A549 (cell line): Measurements from ENCODE around the gene PCDHGA5.

Experiments
- BHLHE40 ChIP-seq: IDR thresholded peaks from 2 replicates; pipeline ENCODE4 v1.6.1; 2012; ENCODE audit warnings: low read depth, low read length, inconsistent platforms
- CHD2 ChIP-seq: fragments of 150-350 bp; IDR thresholded peaks from 2 replicates; pipeline ENCODE4 v1.6.1; 2014; ENCODE audit warnings: low read length; ENCODE audit not compliant: partially characterized antibody
- CTCF ChIP-seq: fragments of >200 bp; sonication (Bioruptor Twin); formaldehyde crosslinking; IDR thresholded peaks from 3 replicates; pipeline ENCODE4 v1.5.1; 2016
- GATA3 ChIP-seq: IDR thresholded peaks from 2 replicates; pipeline ENCODE4 v1.6.1; 2012; ENCODE audit warnings: borderline replicate concordance
- MAFK ChIP-seq: fragments of 450-650 bp; IDR thresholded peaks from 2 replicates; pipeline ENCODE4 v1.6.1; 2014; ENCODE audit not compliant: partially characterized antibody
- NR3C1 ChIP-seq: fragments of >200 bp; sonication (Bioruptor Twin); formaldehyde crosslinking; IDR thresholded peaks from 3 replicates; pipeline ENCODE4 v1.6.1; 2017
- PHF8 ChIP-seq: fragments of 200-600 bp; sonication (generic); IDR thresholded peaks from 2 replicates; pipeline ENCODE4 v1.6.1; 2016; ENCODE audit warnings: low read depth, mild to moderate bottlenecking, antibody characterized with exemption, moderate library complexity, borderline replicate concordance
- POLR2A ChIP-seq: IDR thresholded peaks from 2 replicates; pipeline ENCODE4 v1.6.1; 2012; ENCODE audit warnings: mild to moderate bottlenecking, low read length
- RCOR1 ChIP-seq: fragments of 150-350 bp; IDR thresholded peaks from 2 replicates; pipeline ENCODE4 v1.6.1; 2014; ENCODE audit warnings: antibody characterized with exemption, low read length, low read depth
- REST ChIP-seq: fragments of 200-600 bp; sonication (generic); IDR thresholded peaks from 2 replicates; pipeline ENCODE4 v1.6.1; 2016; ENCODE audit warnings: antibody characterized with exemption, mild to moderate bottlenecking, moderate library complexity
- RFX5 ChIP-seq: fragments of 450-650 bp; IDR thresholded peaks from 2 replicates; pipeline ENCODE4 v1.7.1; 2014; ENCODE audit warnings: antibody characterized with exemption, mild to moderate bottlenecking, moderate library complexity
- USF2 ChIP-seq: fragments of 450-650 bp; IDR thresholded peaks from 2 replicates; pipeline ENCODE4 v1.6.1; 2014; ENCODE audit warnings: antibody characterized with exemption
- ZSCAN20 ChIP-seq: fragments of 250-450 bp; sonication (Bioruptor Pico); IDR thresholded peaks from 2 replicates; pipeline ENCODE4 v1.8.0; 2022; ENCODE audit warnings: mild to moderate bottlenecking, moderate library complexity

GRCh38 chr5:141402553-141403243, 38.7 kb downstream of the PCDHGA5 start, which contains the start of gene PCDHGA9:
- TF ChIP-seq POLR2A (no peak), CTCF (no peak), NR3C1 (no peak), PHF8 (no peak), BHLHE40 (no peak), ZSCAN20 (CRISPR knock-in tag) (no peak), REST (no peak), MAFK (no peak), GATA3 (no peak), USF2 (no peak), RFX5 (no peak), CHD2 (no peak), RCOR1 (no peak)
